ENCODE results near the gene SHOC2. TPM values are rescaled to one million over a fixed set of nuclear protein-coding genes. Genes with fewer than 3 reads are reported as not detected.

The SHOC2 gene
- total and polyA plus RNA-seq, 2 of the 8 experiments (the other 6 are each of a cell fraction or from before 2014, with no cell fraction given) = 7.6 to 28.2 TPM

- Histone ChIP-seq H3K79me2 (ENCODE audit: control insufficient read depth in 1 of 2, insufficient read depth in 2 of 2, low read length in 2 of 2) (no peaks in the 10 kb centered on the region), H3K14ac (ENCODE audit: insufficient read length) (no peak overlapping the region), H3K4me1 (replicated peaks in 1 of 4; ENCODE audit: control insufficient read depth in 3 of 4, insufficient read depth in 4 of 4, low read length in 3 of 4) (no peaks in the 10 kb centered on the region; a peak in 1 of 7 replicates), H3K4me3 (ENCODE audit: extremely low read depth in 1 of 4, insufficient read depth in 2 of 4, low read depth in 3 of 4, low read length in 4 of 4) (no peak overlapping the region), H3K79me1 (ENCODE audit: low read depth, low read length) (no peaks in the 10 kb centered on the region), H3K9ac (replicated peaks in 1 of 4; ENCODE audit: extremely low read depth in 1 of 4, low read depth in 3 of 4, low read length in 3 of 4) (no peak overlapping the region), H3K56ac (replicated peaks; ENCODE audit: insufficient read length, low read depth, low read length) (no peak overlapping the region), H3K23me2 (ENCODE audit: low read depth, low read length) (no peaks in the 10 kb centered on the region), H2BK12ac (ENCODE audit: low read depth, low read length) (no peak overlapping the region), H2BK20ac (ENCODE audit: low read length) (no peak overlapping the region), H3K36me3 (ENCODE audit: control insufficient read depth in 2 of 4, insufficient read depth in 4 of 4, low read length in 3 of 4) (no peaks in the 10 kb centered on the region), H4K8ac (ENCODE audit: extremely low read depth, insufficient read depth, low read length) (no peak overlapping the region), H2AK5ac (ENCODE audit: low read depth, low read length) (no peak overlapping the region), H3K9me3 (ENCODE audit: insufficient read depth in 2 of 2, low read depth in 1 of 2, low read length in 1 of 2) (no peaks in the 10 kb centered on the region), H2BK15ac (ENCODE audit: low read length) (no peak overlapping the region), H4K91ac (replicated peaks; ENCODE audit: insufficient read length, low read length) (no peak overlapping the region), H4K20me1 (replicated peaks in 1 of 2; ENCODE audit: control insufficient read depth in 1 of 2, insufficient read depth in 2 of 2, low read length in 2 of 2) (peaks cover 0 to 2% of the 10 kb centered on the region in 2 experiments), H3K27ac (ENCODE audit: low read depth, low read length) (no peak overlapping the region), H3K18ac (ENCODE audit: extremely low read depth, low read length) (no peak overlapping the region), H2BK5ac (ENCODE audit: low read depth, low read length) (no peak overlapping the region), H2BK120ac (replicated peaks; ENCODE audit: low read depth, low read length) (no peak overlapping the region), H3K4ac (replicated peaks; ENCODE audit: insufficient read length, low read depth, low read length) (no peak overlapping the region), H3K4me2 (ENCODE audit: insufficient read depth in 1 of 2, low read depth in 2 of 2, low read length in 2 of 2) (no peak overlapping the region), H3K23ac (ENCODE audit: insufficient read length) (no peak overlapping the region), H2AFZ (ENCODE audit: low read length) (no peak overlapping the region), H3K27me3 (replicated peaks in 1 of 4; ENCODE audit: control insufficient read depth in 3 of 4, extremely low read depth in 1 of 4, insufficient read depth in 3 of 4, low read length in 3 of 4) (no peaks in the 10 kb centered on the region), H4K5ac (ENCODE audit: insufficient read length, low read depth, low read length) (no peak overlapping the region)
- CTCF ChIA-PET (ENCODE audit: partially characterized antibody) = interaction anchor here (0.7 to 1.7 kb wide), 4 partner anchors 8 to 229 kb away, joined by 3 to 6 read pairs (median 4); no protein-coding TSS in a partner anchor
- POLR2A ChIA-PET (ENCODE audit: partially characterized antibody) = interaction anchor here (0.8 to 1.2 kb wide), 3 partner anchors 8 to 71 kb away, joined by 3 to 6 read pairs (median 3); no protein-coding TSS in a partner anchor
- 86% methylated on average over 4 of the region's 4 CpGs; no CpG with 5 or more reads in 1 of the 2 experiments for WGBS, 2 experiments (ENCODE audit: extremely low coverage in 1 of 2, insufficient coverage in 1 of 2, insufficient read length in 1 of 2, insufficient replicate concordance in 2 of 2, low coverage in 1 of 2, low lambda C conversion rate in 2 of 2, missing lambda C conversion rate in 1 of 2)
- DNase-seq (ENCODE audit: low read depth in 1 of 2, low spot score in 2 of 2) (no peak), FAIRE-seq (no peak)
- TF ChIP-seq SP1 (IDR thresholded peaks at IDR 0.05; ENCODE audit: low read depth, low read length) (no peak), MAFK (IDR thresholded peaks at IDR 0.05; ENCODE audit: low read depth, low read length) (no peak), PHF8 (conservative IDR thresholded peaks at IDR 0.05; ENCODE audit: low read depth, low read length) (no peak), SIN3A (conservative IDR thresholded peaks at IDR 0.05 in 1 of 2, IDR thresholded peaks at IDR 0.05 in 1 of 2; ENCODE audit: low read depth in 1 of 2, low read length in 2 of 2) (no peak), BCL11A (IDR thresholded peaks at IDR 0.05; ENCODE audit: low read depth in 2 of 2, low read length in 2 of 2) (no peak), EZH2 (IDR thresholded peaks at IDR 0.05; ENCODE audit: low read depth, low read length, severe bottlenecking) (no peak), SAP30 (IDR thresholded peaks at IDR 0.05; ENCODE audit: insufficient read depth, insufficient replicate concordance, low read length) (no peak), POLR2AphosphoS5 (IDR thresholded peaks at IDR 0.05; ENCODE audit: low read depth, low read length) (no peak), HDAC6 (IDR thresholded peaks at IDR 0.05; ENCODE audit: low read depth, low read length) (no peak), BRCA1 (IDR thresholded peaks at IDR 0.05; ENCODE audit: low read depth, low read length) (no peak), HDAC2 (IDR thresholded peaks at IDR 0.05; ENCODE audit: borderline replicate concordance in 1 of 2, low read depth in 2 of 2, low read length in 2 of 2) (no peak), CEBPB (IDR thresholded peaks at IDR 0.05; ENCODE audit: low read depth, low read length) (no peak), SIX5 (IDR thresholded peaks at IDR 0.05; ENCODE audit: low read depth, low read length) (no peak), RFX5 (IDR thresholded peaks at IDR 0.05; ENCODE audit: borderline replicate concordance, low read depth, low read length) (no peak), SP2 (IDR thresholded peaks at IDR 0.05; ENCODE audit: low read length) (no peak)
Observed at GRCh38 chr10:110910138-110910537, 9.3 kb upstream of the SHOC2 start.

Measured in H1 (cell line).